ENCODE data around the gene MNX1.

The MNX1 gene

GRCh38 chr7:157002819-157003421, 7.5 kb downstream of the MNX1 start:
- no peak for DNase-seq (ENCODE audit: low read depth in 3 of 3)

GRCh38 chr7:157001920-157002818, 8.3 kb downstream of the MNX1 start:
- no peak for DNase-seq (ENCODE audit: low read depth in 3 of 3)

DNA sequence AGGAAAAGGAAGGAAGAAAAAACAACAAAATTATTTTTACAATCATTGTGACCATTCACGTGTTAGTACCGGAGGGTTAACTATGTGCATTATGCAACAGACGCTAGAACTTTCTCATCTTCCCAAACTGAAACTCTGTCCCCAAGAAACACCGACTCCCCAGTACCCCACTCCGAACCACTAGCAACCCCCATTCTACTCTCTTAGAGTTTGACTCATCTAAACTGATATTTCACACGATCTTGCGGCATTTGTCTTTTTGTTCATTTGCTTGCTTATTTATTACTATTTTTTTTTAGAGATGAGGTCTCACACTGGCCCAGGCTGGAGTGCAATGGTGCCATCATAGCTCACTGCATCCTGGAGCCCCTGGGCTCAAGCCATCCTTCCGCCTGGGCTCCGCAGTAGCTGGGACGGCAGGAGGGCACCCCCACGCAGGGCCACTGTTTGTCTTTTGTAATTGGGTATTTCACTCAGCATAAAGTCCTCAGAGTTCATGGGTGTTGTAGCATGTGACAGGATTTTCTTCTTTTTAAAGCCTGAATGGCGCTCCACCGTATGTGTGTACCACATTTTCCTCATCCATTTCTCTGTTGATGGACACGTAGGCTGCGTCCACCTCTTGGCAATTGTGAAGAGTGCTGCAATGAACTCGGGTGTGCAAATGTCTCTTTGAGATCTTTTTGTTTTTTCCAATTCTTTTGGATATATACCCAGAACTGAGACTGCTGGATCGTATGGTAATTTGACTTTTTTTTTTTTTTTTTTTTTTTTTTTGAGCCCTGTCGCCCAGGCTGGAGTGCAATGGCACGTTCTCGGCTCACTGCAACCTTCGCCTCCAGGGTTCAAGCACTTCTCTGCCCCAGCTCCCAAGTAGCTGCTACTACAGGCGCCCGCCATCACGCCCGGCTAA, 9.5 kb downstream of the MNX1 start:
- no peak for DNase-seq (ENCODE audit: low read depth in 3 of 3)

GRCh38 chr7:156999958-157000726, 10.3 kb downstream of the MNX1 start:
- DNase-seq (ENCODE audit: low read depth in 3 of 3) = no peak

DNA sequence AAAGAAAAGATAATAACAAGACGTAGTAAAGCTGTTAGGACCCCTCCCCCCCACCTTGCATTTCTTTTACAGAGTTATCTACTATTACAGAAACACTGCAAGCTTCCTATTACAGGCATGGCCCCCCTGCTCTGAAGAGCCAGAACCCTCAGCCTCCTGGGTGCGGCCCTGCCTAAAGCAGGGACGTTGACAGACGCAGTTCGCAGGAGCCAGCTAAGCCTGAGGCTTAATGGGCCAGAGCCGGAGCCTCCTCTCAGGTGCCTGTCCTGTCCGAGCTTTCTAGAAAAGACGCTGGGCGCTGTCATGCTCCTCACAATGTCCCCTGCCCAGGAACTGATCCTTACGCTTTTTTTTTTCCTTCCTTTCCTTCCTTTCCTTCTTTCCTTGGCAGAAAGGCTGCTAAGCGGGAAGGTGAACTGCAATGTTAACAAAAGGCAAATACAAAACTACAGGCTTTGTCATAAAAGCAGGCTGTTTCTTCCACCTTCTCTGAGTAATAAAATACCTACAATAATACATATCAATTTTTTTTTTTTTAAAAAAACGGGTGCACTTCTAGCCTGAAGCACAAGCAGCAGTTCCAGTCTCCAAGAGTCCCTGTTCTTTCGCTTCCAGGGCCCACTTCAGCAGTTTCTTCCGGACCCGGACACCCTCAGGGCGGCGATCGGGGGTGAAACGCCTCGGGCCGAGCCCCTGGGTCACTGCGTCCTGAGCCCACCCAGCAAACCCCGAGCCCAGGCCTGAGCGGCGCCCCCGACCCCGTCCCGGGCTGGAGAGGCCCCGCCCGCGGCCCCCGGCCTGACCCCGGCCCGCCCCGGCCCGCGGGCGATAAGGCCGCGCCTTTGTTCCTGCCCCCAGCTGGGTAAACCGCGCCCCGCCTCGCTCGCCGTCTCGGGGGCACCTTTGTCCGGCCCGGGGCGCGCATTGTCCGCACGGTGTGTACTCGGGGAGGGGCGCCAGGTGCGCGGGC, 11.2 kb downstream of the MNX1 start:
- no peak for DNase-seq (ENCODE audit: low read depth in 3 of 3)

GRCh38 chr7:156994417-156994816, 16.0 kb downstream of the MNX1 start:
- no peak for DNase-seq (ENCODE audit: low read depth in 3 of 3)

GRCh38 chr7:156993925-156994235, 16.6 kb downstream of the MNX1 start:
- no peak for DNase-seq (ENCODE audit: low read depth in 3 of 3)

DNA sequence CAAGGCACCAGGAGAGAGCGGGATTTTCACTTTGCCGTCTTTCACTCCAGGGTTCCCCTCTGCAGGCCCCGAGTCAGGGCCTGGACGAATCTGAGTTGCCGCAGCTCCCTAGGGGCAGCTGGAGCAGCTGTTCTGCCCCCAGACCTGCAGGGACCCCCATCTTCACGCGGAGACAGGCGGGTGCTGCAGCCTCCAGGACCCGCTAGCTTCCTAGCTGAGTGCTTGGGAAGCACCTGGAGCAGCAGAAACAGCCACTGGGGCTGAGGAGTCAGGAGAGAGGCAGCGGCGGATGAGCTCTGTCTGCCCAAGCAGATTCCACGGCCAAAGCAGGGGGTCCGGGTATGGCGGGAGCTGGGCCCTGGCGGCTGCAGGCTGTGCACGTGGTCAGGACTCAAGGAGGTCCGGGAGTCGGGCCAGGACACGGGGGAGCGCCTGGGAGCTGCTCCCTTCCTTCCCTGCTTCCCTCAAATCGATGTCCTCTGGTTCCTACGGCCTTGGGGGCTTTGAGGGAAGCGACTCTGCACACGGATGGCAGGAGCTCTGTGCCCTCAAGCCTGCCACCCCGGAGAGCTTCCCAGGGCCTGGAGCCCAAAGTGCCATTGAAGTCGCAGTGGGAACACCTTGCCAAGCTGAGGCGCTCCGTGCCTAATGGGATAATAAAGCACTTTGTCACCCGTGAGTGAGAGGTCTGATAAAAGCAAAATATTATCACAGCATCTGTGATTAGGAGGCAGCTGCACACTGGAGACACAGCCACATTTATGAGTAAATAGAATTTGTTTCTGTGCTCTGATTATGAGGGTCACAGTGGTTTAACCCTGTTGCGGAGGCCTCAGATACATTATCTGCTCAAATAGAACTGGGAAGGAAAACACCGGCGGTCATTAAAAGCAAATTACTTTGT, 17.2 kb downstream of the MNX1 start:
- no peak for DNase-seq (ENCODE audit: low read depth in 3 of 3)

DNA sequence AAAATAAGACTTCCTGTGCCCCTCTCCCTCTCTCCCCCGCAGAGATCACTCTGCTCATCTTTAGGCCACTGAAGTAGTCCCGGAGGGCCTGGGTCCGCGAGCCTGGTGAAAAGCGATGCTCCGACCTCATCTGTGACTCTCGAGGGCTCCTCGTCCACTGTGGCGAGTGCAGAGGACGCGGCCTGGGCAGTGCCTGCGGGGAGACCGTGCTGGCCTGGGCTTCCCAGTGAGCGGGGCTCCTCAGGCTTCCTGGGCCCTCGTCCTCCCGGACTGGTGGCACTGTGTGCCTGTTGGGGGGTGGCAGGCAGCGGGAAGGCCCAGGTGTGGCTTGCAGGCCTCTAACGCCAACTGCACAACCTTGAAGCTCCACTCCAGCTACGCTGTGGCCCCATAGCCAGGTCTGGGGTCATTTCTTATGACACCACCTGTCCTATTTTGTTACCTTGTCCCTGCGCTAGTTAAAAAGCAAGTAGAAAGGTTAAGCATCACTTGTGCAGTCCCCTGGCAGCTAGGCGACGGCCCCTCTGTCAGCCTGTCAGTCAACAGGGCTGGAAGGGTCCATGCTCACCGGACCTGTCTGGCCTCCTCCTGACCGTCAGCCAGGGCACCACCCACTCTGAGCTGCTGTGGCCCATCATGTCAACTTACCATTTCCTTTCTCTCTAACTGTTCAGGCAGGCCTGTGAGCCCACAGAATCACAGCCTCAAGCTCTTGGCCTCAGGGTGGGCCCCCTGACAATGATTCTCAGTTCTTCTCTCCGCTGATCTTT, 20.5 kb downstream of the MNX1 start:
- no peak for DNase-seq (ENCODE audit: low read depth in 3 of 3)

DNA sequence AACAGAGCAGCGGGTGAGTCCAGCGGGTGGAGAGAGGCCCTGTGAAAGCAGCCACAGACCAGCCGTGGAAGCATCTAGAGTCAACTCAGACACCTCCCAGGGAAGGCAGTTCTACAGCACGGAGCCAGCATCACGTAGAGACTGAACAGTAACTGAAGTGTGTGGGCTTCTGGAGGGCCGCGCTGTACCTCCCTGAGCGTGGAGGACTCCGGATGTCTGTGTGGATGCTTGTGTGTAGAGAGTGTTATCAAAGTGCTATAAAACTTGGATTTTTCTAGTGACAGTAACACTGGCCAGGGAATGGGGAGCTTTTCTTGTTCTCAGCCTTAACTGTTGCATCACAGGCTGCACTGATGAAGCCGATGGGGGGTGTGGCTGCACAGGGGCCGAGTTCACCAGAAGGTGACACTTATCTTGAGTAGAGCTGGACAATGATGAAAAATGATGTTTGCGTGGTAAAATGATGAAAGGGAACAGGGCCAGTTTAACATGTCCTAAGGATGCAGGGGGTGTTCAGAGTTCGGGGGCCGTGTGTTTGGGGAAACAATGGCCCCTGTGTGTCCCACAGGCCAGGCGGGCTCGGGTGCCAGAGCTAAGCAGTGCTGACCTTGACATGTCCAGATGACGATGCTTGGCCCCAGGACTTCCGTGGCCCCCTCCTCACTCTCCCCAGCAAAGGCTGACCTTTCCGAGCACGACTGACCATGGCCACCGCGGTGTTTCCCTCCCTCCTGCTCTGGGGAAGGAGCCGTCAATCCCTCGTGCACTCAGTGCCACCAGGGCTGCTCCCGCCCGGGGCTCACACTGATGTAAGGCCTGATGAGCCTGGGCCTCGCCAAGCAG, 21.9 kb downstream of the MNX1 start:
- DNase-seq (ENCODE audit: low read depth in 3 of 3) = no peak

DNA sequence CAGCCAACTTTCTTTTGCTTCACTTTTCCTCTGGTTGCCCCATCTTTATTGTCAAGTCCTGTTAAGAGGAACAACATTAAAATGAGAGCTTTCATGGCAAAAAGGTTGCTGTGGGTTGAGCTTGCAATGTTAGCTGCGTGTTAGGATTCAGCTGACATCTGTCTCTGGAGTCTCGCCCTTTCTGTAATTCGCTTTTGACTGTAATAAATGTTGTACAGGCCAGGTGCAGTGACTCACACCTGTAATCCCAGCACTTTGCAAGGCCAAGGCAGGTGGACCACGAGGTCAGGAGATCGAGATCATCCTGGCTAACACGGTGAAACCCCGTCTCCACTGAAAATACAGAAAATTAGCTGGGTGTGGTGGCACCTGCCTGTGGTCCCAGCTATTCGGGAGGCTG, 24.1 kb downstream of the MNX1 start:
- DNase-seq (ENCODE audit: low read depth in 3 of 3) = no peak

DNA sequence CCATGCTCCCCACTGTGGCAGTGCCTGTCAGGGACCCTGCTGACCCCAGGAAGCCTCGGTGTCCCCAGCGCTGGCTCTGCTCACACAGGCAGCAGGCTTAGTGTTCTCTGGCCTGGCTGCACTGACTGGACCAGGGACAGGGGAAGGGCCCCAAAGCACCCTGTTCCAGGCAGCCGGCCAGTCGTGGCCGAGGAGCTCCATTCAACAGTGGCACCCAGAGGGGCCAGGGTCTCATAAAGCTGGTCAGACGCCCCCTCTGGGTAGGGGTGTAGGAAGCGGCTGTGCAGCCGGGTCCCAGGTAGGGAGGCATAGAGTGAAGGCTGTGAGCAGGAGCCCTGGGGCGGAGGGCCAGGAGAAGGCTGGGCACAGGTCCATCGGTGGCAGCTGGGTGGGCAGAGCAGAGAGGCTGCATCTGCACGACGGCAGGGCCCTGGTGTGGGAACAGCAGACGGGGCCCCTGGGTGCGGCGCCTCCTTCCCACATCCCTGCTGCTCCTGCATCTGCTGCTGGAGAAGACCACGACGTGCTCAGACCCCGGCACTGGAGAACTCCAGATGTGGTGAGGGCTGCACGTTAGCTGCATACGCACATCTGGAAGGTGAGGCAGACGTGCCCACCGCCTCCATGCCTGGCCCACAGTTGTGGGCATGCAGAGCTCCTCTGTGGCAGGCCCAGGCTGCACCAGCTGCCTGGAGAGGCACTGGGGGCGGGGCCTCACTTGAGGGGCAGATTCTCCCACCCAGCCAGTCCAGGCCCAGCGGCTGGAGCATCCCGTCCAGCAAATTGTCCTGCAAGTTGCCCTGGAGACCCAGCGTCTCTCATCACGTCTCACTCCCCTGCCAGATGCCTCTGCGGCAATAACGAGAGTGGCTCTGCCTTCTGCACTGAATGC, 25.1 kb downstream of the MNX1 start:
- no peak for DNase-seq (ENCODE audit: low read depth in 3 of 3)

DNA sequence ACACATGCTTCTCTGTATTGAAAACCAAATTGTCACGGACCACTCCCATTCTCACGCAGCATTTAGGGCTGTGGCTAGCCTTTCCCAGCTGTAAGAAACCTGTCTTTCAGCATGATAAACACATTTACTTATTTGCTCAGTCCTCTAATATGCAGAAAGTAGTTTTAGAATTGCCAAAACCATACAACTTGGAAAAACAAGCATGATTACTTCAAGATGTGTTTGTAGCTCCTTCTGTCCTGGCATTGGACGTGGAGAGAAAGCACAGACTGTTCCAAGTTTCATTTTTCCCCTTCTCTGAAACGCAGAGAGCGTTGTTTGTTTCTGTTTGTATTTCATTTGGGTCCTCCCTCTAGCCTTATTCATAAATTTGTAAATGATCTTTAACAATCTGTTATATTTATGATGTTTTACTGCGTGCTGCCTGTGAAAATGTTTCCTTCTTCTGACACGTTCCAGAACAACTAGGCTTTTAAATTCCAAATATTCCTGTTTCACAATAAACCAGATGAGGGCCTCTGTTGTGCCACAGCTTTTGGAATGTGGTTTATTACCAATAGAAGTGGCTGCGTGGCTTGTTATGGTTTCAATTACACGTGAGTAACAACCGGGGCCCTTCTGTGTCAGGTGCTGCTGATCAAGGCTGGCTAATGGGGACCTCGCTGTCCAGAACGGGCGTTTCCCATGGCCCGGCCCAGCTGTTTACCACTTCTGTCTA, 26.1 kb downstream of the MNX1 start:
- DNase-seq (ENCODE audit: low read depth in 3 of 3) = no peak

DNA sequence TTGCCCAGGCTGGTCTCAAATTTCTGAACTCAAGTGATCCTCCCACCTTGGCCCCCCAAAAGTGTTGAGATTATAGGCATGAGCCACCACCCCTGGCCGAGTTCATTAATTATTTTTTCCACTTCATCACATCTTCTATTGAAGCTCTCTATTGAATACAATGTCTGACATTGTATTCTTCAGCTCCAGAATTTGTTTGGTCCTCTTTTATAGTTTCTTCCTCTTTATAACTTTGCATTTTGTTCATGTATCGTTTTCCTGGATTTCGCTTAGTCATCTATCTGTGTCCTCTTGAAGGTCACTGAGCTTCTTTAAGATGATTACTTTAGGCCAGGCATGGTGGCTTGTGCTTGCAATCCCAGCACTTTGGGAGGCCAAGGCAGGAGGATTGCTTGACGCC, 30.8 kb downstream of the MNX1 start:
- no peak for DNase-seq (ENCODE audit: low read depth in 3 of 3)

DNA sequence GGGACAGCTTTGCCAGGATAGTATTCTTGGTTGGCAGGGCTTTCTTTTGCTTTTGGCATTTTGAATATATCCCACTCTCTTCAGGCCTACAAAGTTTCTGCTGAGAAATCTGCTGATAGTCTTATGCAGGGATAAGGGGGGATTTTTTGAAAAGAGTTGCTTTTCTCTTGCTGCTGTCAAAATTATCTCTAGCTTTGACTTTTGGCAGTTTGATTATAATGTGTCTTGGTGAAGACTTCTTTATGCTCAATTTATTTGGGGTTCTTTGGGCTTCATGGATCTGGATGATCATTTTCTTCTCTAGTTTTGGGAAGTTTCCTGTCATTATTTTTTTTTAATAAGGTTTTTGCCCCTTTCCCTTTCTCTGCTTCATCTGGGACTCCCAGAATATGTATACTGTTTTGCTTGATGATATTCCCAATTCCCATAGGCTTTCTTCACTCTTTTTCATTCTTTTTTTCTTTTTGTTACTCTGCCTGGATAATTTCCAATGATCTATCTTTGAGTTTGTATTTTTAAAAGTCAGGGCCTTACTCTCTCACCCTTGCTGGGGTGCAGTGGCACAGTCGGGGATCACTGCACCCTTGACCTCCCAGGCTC, 31.4 kb downstream of the MNX1 start:
- DNase-seq (ENCODE audit: low read depth in 3 of 3) = no peak

DNA sequence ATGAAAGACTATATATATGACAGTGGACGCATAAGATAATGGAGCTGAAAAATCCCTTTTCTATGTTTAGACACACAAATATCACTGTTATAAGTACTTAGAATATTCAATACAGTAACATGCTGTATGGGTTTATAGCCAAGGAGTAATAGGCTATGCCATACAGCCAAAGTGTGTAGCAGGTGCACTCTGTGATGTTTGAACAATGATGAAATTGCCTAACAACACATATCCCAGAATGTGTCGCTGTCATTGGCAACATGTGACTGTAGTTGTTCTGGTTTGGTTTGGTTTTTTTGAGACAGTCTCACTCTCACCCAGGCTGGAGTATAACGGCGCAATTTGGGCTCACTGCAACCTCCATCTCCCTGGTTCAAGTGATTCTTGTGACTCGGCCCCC, 34.8 kb downstream of the MNX1 start:
- DNase-seq (ENCODE audit: low read depth in 3 of 3) = no peak
